DND-41 (cell line): ENCODE results near the gene THSD4.

Experiments
- ATAC-seq: fragments of 200-7000 bp; cut with Tn5 transposase; 3 replicates; pipeline ENCODE4 v1.9.1; 2021; ENCODE audit warnings: low read depth; ENCODE audit not compliant: insufficient read depth
- DNase-seq: peaks from one replicate; pipeline ENCODE4 v3.0.0-alpha.2; 2020
- H2AFZ ChIP-seq: 2 replicates; pipeline ENCODE4 v1.6.0; 2012; ENCODE audit warnings: low read depth, low read length
- H3K27ac ChIP-seq: 2 replicates; pipeline ENCODE4 v1.5.1; 2012; ENCODE audit warnings: low read length, inconsistent platforms
- H3K27me3 ChIP-seq: fragments of 200-600 bp; sonication (generic); 2 replicates; pipeline ENCODE4 v1.6.0; 2012; ENCODE audit warnings: low read length, mild to moderate bottlenecking, inconsistent platforms; ENCODE audit not compliant: insufficient read depth, poor library complexity
- H3K36me3 ChIP-seq: 2 replicates; pipeline ENCODE4 v1.5.1; 2012; ENCODE audit warnings: low read length, inconsistent platforms; ENCODE audit not compliant: insufficient read depth
- H3K4me1 ChIP-seq: 2 replicates; pipeline ENCODE4 v1.5.1; 2012; ENCODE audit warnings: mild to moderate bottlenecking, low read length; ENCODE audit not compliant: insufficient read depth
- H3K4me2 ChIP-seq: 2 replicates; pipeline ENCODE4 v1.6.0; 2012; ENCODE audit warnings: mild to moderate bottlenecking, moderate library complexity, low read length, inconsistent platforms; ENCODE audit not compliant: insufficient read depth
- H3K4me3 ChIP-seq, 2 experiments: fragments of 200-600 bp in 1 of 2; shearing (Covaris generic) in 1 of 2; 2 replicates each; pipeline ENCODE4 v1.5.1; 2012 to 2016; ENCODE audit warnings: inconsistent platforms in 2 of 2, low read length in 2 of 2, mild to moderate bottlenecking in 2 of 2, low read depth in 1 of 2, moderate library complexity in 1 of 2
- H3K79me2 ChIP-seq: 2 replicates; pipeline ENCODE4 v1.6.0; 2012; ENCODE audit warnings: low read length, inconsistent platforms; ENCODE audit not compliant: insufficient read depth
- H3K9ac ChIP-seq: 2 replicates; pipeline ENCODE4 v1.6.0; 2012; ENCODE audit warnings: low read depth, mild to moderate bottlenecking, inconsistent platforms, low read length, moderate library complexity
- H3K9me3 ChIP-seq: 2 replicates; pipeline ENCODE4 v1.5.1; 2012; ENCODE audit warnings: low read length, moderate library complexity, mild to moderate bottlenecking, inconsistent platforms; ENCODE audit not compliant: insufficient read depth, severe bottlenecking
- H4K20me1 ChIP-seq: 2 replicates; pipeline ENCODE4 v1.6.0; 2012; ENCODE audit warnings: low read length; ENCODE audit not compliant: insufficient read depth
- EZH2 ChIP-seq: IDR thresholded peaks from 3 replicates; pipeline ENCODE4 v1.6.1; 2012; ENCODE audit warnings: borderline replicate concordance, low read depth, mild to moderate bottlenecking, moderate library complexity, low read length, inconsistent platforms; ENCODE audit not compliant: severe bottlenecking
- TF ChIP-seq, protein P1 (sequence below): IDR thresholded peaks from 2 replicates; pipeline ENCODE4 v1.5.1; 2012; ENCODE audit warnings: borderline replicate concordance, low read length, moderate library complexity, mild to moderate bottlenecking; ENCODE audit not compliant: poor library complexity, severe bottlenecking; ENCODE audit errors: extremely low read depth

The THSD4 gene

DNA sequence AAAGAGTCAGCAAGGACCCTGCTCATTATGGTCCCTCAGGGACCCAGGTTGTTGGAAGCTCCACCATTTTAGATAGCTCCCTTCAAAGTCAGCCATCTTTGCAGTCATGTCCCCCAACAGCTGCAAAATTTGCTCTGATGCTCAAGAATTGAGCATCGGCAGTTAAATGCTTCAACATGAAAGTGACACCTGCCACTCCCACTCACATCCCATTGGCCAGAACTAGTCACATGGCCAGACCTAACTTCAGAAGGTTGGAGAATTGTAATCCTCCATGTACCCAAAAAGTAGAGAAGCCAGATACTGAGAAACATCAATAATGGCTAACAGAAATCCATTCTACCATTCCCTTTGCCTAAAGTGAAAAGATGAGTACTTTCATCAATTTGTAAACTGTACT lies 523.6 kb downstream of the THSD4 start:
- no peaks in the 10 kb centered on the region for H3K9me3 ChIP-seq
- no peak for ATAC-seq
- TF ChIP-seq, protein P1, sequence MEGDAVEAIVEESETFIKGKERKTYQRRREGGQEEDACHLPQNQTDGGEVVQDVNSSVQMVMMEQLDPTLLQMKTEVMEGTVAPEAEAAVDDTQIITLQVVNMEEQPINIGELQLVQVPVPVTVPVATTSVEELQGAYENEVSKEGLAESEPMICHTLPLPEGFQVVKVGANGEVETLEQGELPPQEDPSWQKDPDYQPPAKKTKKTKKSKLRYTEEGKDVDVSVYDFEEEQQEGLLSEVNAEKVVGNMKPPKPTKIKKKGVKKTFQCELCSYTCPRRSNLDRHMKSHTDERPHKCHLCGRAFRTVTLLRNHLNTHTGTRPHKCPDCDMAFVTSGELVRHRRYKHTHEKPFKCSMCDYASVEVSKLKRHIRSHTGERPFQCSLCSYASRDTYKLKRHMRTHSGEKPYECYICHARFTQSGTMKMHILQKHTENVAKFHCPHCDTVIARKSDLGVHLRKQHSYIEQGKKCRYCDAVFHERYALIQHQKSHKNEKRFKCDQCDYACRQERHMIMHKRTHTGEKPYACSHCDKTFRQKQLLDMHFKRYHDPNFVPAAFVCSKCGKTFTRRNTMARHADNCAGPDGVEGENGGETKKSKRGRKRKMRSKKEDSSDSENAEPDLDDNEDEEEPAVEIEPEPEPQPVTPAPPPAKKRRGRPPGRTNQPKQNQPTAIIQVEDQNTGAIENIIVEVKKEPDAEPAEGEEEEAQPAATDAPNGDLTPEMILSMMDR = no peak
- TF ChIP-seq EZH2 = no peak

DNA sequence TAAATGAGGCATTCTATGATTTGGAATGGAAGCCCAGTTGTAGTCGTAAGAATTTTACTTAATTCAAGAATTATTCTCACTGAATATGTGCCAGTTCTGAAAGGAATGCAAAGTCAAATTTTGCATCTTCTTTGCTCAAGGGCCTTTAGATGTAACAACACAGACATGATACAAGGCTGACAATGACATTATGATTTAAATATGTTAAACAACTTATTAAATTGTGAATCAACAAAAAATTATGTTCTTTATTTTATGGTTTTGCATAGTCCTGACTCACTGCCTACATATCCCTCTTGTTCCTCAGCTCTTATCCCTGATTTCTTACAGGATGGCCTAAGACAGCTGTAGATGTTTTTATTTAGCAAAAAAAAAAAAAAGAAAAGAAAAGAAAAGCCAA lies 524.2 kb downstream of the THSD4 start:
- Histone ChIP-seq H3K9ac (no peak overlapping the region), H2AFZ (no peak overlapping the region), H3K27me3 (no peaks in the 10 kb centered on the region), H3K9me3 (no peaks in the 10 kb centered on the region), H4K20me1 (no peaks in the 10 kb centered on the region), H3K36me3 (no peaks in the 10 kb centered on the region), H3K4me3 (no peak overlapping the region), H3K27ac (no peak overlapping the region), H3K4me1 (no peaks in the 10 kb centered on the region), H3K4me2 (no peak overlapping the region), H3K79me2 (no peaks in the 10 kb centered on the region)
- ATAC-seq (no peak), DNase-seq (no peak)
- TF ChIP-seq, protein P1 = no peak
- no peak for TF ChIP-seq EZH2

More for the DNA sequence above, 523.6 kb downstream of the THSD4 start:
- Histone ChIP-seq H2AFZ (no peak overlapping the region), H3K27ac (no peak overlapping the region), H3K36me3 (no peaks in the 10 kb centered on the region), H3K4me2 (no peak overlapping the region), H3K9ac (no peak overlapping the region), H3K4me3 (no peak overlapping the region), H3K4me1 (no peaks in the 10 kb centered on the region), H4K20me1 (no peaks in the 10 kb centered on the region), H3K27me3 (no peaks in the 10 kb centered on the region), H3K79me2 (no peaks in the 10 kb centered on the region)
- DNase-seq = no peak

DNA sequence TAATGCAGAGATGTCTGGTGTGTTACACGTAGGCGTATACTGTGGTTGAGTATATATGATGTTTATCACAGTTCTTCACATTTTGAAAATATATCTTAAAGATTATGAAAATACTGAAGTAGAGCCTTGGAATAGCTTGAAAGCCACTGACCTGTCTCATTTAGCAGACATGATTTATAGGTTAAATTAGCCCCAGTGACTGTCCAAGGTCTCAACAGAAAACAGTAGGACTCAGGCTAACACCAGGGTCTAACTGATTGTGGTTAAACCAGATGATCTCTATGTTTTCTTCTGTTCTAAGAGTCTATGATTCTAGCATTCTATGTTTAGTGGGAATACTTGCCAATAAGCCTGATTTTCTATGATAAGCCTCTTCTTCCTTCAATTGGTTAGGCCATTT lies 528.6 kb downstream of the THSD4 start:
- TF ChIP-seq, protein P1 = no peak
- no peak for TF ChIP-seq EZH2
- no peak for DNase-seq
- Histone ChIP-seq H3K79me2 (no peaks in the 10 kb centered on the region), H3K27ac (no peak overlapping the region), H4K20me1 (no peaks in the 10 kb centered on the region), H3K4me1 (no peaks in the 10 kb centered on the region), H3K9ac (no peak overlapping the region), H3K4me3 (no peak overlapping the region), H2AFZ (no peak overlapping the region), H3K27me3 (no peaks in the 10 kb centered on the region), H3K36me3 (no peaks in the 10 kb centered on the region), H3K9me3 (no peaks in the 10 kb centered on the region), H3K4me2 (no peak overlapping the region)
- ATAC-seq = no peak
